Adrenal gland (tissue), 5 donors: Measurements from ENCODE around the gene PSMA6.

Experiments used
- CTCF ChIP-seq, 6 experiments: fragments of 450-650 bp in 4 of 6; fragments of 200-600 bp in 2 of 6; sonication (generic) in 1 of 6; IDR thresholded peaks; 1 replicate in 5 of 6; 2 replicates in 1 of 6; pipeline versions ENCODE4 v1.5.1 to v1.8.0; 2016 to 2021; ENCODE audit warnings: antibody characterized with exemption in 6 of 6, mild to moderate bottlenecking in 2 of 6, moderate library complexity in 1 of 6
- POLR2A ChIP-seq, 2 donors: fragments of 450-650 bp; IDR thresholded peaks; one replicate each; pipeline ENCODE4 v1.6.1; 2017; ENCODE audit warnings: antibody characterized with exemption in 2 of 2, mild to moderate bottlenecking in 2 of 2, moderate library complexity in 1 of 2
- donor health status: DM: no; HTN: no; CAD: no.

GRCh38 chr14:35332517-35333263 is 40.5 kb downstream of the PSMA6 start:
- TF ChIP-seq CTCF (IDR thresholded peaks at IDR 0.05) (no peak), POLR2A (IDR thresholded peaks at IDR 0.05) (no peak)
